ENCODE results near the gene NFAT5.

Gene NFAT5

GRCh38 chr16:69601250-69601649, 35.5 kb downstream of the NFAT5 start:
- ATAC-seq (ENCODE audit: low read depth) (no peak), DNase-seq (ENCODE audit: low spot score) (no peak)
- TF ChIP-seq CTCF (IDR thresholded peaks at IDR 0.05; ENCODE audit: poor library complexity, severe bottlenecking) = no peak
- Histone ChIP-seq H3K9me3 (ENCODE audit: severe bottlenecking) (no peaks in the 10 kb centered on the region), H3K4me3 (ENCODE audit: severe bottlenecking) (no peak overlapping the region), H3K27me3 (ENCODE audit: insufficient read depth, poor library complexity, severe bottlenecking) (no peaks in the 10 kb centered on the region), H3K27ac (ENCODE audit: poor library complexity, severe bottlenecking) (no peak overlapping the region), H3K4me1 (ENCODE audit: insufficient read depth, poor library complexity, severe bottlenecking) (peaks cover 17% of the 10 kb centered on the region), H3K36me3 (ENCODE audit: low read depth) (peaks cover 13% of the 10 kb centered on the region)

GRCh38 chr16:69606985-69607384, 41.2 kb downstream of the NFAT5 start:
- Histone ChIP-seq H3K4me3 (ENCODE audit: severe bottlenecking) (no peak overlapping the region), H3K9me3 (ENCODE audit: severe bottlenecking) (no peaks in the 10 kb centered on the region), H3K4me1 (ENCODE audit: insufficient read depth, poor library complexity, severe bottlenecking) (peaks cover 22% of the 10 kb centered on the region), H3K27ac (ENCODE audit: poor library complexity, severe bottlenecking) (no peak overlapping the region), H3K27me3 (ENCODE audit: insufficient read depth, poor library complexity, severe bottlenecking) (no peaks in the 10 kb centered on the region), H3K36me3 (ENCODE audit: low read depth) (peaks cover 33% of the 10 kb centered on the region)
- DNase-seq (ENCODE audit: low spot score) (no peak), ATAC-seq (ENCODE audit: low read depth) (no peak)
- no peak for TF ChIP-seq CTCF (IDR thresholded peaks at IDR 0.05; ENCODE audit: poor library complexity, severe bottlenecking)

- H3K27me3 ChIP-seq (ENCODE audit: insufficient read depth, poor library complexity, severe bottlenecking) = no peaks in the 10 kb centered on the region
- TF ChIP-seq CTCF (IDR thresholded peaks at IDR 0.05; ENCODE audit: poor library complexity, severe bottlenecking) = no peak
- DNase-seq (ENCODE audit: low spot score) (no peak), ATAC-seq (ENCODE audit: low read depth) (no peak)
- H3K4me3 ChIP-seq (ENCODE audit: severe bottlenecking) = no peak overlapping the region
- no peak overlapping the region for H3K27ac ChIP-seq (ENCODE audit: poor library complexity, severe bottlenecking)
- H3K36me3 ChIP-seq (ENCODE audit: low read depth) = peaks cover 37% of the 10 kb centered on the region
- H3K9me3 ChIP-seq (ENCODE audit: severe bottlenecking) = no peaks in the 10 kb centered on the region
- peaks cover 29% of the 10 kb centered on the region for H3K4me1 ChIP-seq (ENCODE audit: insufficient read depth, poor library complexity, severe bottlenecking)
These were observed 41.9 kb downstream of the NFAT5 start for GRCh38 chr16:69607674-69608073.

- Histone ChIP-seq H3K4me3 (ENCODE audit: severe bottlenecking) (no peak overlapping the region), H3K36me3 (ENCODE audit: low read depth) (peaks cover 28% of the 10 kb centered on the region; the same call in 1 of the 2 replicates), H3K4me1 (ENCODE audit: insufficient read depth, poor library complexity, severe bottlenecking) (peaks cover 44% of the 10 kb centered on the region), H3K9me3 (ENCODE audit: severe bottlenecking) (no peaks in the 10 kb centered on the region), H3K27me3 (ENCODE audit: insufficient read depth, poor library complexity, severe bottlenecking) (no peaks in the 10 kb centered on the region), H3K27ac (ENCODE audit: poor library complexity, severe bottlenecking) (peak overlapping the region; percentile 83)
- no peak for TF ChIP-seq CTCF (IDR thresholded peaks at IDR 0.05; ENCODE audit: poor library complexity, severe bottlenecking)
- ATAC-seq (ENCODE audit: low read depth) = no peak
- no peak for DNase-seq (ENCODE audit: low spot score)
These were observed 44.6 kb downstream of the NFAT5 start for GRCh38 chr16:69610356-69610755.

GRCh38 chr16:69611103-69611640, 45.4 kb downstream of the NFAT5 start:
- Histone ChIP-seq H3K9me3 (ENCODE audit: severe bottlenecking) (no peaks in the 10 kb centered on the region), H3K27me3 (ENCODE audit: insufficient read depth, poor library complexity, severe bottlenecking) (no peaks in the 10 kb centered on the region), H3K4me3 (ENCODE audit: severe bottlenecking) (no peak overlapping the region), H3K4me1 (ENCODE audit: insufficient read depth, poor library complexity, severe bottlenecking) (peaks cover 44% of the 10 kb centered on the region), H3K36me3 (ENCODE audit: low read depth) (peaks cover 25% of the 10 kb centered on the region; the same call in 1 of the 2 replicates), H3K27ac (ENCODE audit: poor library complexity, severe bottlenecking) (peak overlapping the region; percentile 83)
- ATAC-seq (ENCODE audit: low read depth) (no peak), DNase-seq (ENCODE audit: low spot score) (no peak)
- no peak for TF ChIP-seq CTCF (IDR thresholded peaks at IDR 0.05; ENCODE audit: poor library complexity, severe bottlenecking)

All from RWPE2 (cell line).